SK-N-MC (cell line): ENCODE results near the gene IGSF9B.

Source experiments
- EZH2 ChIP-seq: fragments of 200-600 bp; sonication (generic); IDR thresholded peaks from one replicate; pipeline ENCODE4 v1.6.1; 2017; ENCODE audit warnings: antibody characterized with exemption
- FOXP2 ChIP-seq: optimal IDR thresholded peaks from 2 replicates; pipeline ENCODE3; 2011; ENCODE audit warnings: mild to moderate bottlenecking, moderate library complexity; ENCODE audit not compliant: insufficient read depth; ENCODE audit errors: extremely low read length, control extremely low read depth
- POLR2AphosphoS5 ChIP-seq: IDR thresholded peaks from 2 replicates; pipeline ENCODE4 v1.6.1; 2012; ENCODE audit warnings: mild to moderate bottlenecking, low read depth, low read length, borderline replicate concordance

GRCh38 chr11:133949129-133949528, 7.6 kb downstream of the IGSF9B start:
- no peak for TF ChIP-seq POLR2AphosphoS5
- TF ChIP-seq EZH2 = no peak
- TF ChIP-seq FOXP2 = no peak
